Islet precursor cell (in vitro differentiated cells): ENCODE measurements around the gene SLC25A22.

ENCODE experiments used
- DNase-seq: peaks from one replicate; pipeline ENCODE4 v3.0.0-alpha.2; 2018

The SLC25A22 gene

DNA sequence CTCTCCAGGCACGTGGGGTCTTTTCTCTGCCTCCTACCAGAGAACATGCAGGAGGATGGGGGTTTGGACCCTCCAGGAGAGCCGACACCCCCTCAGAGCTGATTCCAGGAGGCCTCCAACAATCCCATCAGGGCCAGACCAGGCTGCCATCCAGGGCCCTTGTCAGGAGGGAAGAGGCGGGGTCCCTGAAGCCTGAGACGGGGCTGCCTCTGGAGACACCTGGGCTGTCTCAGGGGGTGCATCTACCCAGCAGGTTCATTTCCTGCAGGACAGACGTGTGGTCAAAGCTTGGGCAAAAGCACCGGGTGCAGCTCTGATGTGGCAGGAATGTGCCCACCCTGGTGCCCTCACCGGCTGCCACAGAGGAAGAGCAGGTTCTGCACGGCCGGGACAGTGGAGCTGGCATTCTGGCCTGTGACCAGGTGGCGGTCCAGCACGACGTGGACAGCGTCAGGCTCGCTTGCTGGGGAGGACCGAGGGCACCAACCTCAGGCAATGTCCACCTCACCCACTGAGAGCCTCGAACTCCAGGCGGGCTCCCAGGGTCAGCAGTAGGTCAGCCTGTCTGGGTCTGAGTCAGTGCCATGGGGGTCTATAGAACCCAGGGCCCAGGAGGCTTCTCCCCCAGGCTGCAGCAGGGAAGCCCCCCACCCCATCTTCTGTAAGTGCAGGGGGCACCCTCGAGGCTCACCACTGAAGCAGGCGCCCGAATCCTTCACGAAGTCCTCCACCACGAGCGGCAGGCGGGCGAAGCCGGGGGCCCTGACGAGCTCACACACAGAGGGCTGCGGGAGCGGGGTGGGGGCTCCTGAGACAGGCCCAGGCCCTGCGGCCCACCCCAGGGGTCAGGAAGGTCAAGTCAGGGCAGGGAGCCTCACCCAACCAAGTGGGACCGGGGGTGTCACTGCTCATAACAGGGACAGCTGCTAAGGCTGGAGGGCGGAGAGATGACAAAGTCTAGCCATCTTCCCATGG, 27.2 kb downstream of the SLC25A22 start:
- DNase-seq: no peak

DNA sequence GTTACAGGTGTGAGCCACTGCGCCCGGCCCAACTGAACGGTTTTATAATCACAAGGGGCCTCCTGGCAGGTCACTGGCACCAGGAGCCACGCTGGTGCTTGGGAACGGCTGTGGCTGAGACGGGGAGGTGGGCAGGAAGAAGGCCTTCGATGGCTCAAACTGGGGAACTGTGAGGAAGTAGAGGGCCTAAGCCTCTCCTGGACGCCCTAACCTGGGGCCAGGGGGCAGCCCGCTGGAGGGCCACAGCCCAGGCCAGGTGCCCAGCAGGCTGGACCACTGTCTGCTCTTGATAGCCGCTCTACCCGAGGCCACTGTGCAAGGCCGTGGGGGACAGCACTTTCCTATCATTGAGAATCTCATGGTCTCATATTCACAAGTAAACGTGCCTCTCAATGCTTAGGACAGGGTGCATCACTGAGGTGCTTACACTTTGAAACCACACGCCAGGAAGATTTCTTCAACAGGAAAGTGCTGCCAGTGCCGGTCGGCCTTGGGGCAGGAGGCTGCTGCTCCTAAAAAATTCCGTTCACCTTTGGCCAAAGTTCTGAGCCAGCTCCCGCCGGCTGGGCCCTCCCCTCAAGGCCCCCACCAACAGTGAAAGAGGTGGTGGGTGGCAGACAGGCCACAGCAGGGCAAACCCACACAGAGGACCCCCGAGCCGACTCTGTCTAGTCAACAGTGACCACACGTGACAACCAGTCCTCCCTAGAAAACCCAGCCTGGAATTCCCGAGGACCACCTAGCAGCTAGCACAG, 28.0 kb downstream of the SLC25A22 start:
- no peak for DNase-seq

DNA sequence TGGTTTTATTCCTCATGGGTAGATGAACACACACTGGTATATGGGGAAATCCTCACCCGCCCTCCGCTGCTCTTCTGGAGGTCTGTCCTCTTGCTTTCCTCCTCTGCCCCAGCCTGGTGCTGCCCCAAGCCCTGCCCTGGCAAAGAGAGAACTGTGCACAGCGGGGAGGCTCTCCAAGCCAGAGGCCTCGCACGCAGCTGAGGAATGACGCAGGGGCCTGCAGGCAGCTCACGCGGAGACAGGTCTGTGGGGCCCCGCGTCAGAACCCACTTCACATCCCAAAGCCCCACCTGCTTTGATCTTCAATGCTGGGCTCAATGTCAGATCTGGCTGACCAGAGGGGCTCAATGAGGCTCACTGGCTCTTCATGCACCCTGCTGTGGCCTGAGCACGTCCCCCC, 30.8 kb downstream of the SLC25A22 start:
- DNase-seq: no peak

DNA sequence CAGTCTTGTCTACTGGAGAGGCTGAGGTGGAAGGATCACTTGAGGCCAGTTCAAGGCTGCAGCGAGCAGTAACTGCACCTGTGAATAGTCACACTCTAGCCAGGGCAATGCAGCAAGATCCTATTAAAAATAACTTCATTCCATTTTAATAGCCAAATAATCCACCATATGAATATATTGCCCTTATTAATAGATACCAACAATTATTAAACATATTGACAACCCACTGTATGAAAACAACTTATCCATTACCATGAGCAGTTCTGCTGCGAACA, 31.2 kb downstream of the SLC25A22 start:
- no peak for DNase-seq

DNA sequence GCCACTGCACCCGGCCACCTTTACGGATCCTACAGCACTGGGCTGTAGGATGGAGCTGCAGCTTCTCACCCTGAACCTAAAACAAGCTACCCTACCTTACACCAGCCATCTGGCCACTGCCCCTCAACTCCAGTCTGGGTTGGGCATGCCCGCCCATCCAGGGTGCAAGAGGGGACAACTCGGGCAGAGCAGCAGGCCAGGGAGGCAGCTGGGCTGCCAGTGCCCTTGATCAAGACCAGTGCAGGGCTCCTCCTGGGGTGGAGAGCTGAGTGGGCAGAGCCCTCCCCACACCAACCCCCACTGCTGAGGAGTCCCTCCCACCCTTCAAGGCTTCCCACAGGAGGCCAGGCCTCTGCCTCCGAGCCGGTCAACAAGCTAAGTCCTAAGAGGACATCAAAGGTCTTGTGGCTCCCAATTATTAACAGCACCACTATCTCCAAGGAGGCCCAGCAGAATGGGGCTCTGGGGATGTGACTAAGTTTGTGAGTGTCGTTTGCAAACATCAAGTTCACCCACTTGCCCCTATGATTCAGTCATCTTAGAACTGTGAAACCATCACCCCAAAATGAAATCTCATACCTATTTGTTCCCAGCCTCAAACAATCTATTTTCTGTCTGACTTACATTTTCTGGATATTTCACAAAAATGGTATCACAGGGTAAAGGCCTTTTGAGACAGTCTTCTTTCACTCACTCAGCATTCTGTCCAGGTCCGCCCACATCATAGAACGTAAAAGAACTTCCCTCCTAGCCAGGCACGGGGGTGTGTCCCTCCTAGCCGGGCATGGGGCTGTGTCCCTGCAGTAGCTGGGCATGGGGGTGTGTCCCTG, 31.8 kb downstream of the SLC25A22 start:
- no peak for DNase-seq

DNA sequence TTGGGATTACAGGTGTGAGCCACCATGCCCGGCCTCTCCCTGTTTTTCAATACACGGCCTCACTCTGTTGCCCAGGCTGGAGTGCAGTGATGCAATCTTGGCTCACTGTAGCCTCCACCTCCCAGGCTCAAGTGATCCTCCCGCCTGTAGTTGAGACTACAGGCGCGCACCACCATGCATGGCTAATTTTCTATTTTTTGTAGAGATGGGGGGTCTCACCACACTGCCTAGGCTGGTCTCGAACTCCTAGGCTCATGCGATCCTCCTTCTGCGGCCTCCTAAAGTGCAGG, 32.3 kb downstream of the SLC25A22 start:
- no peak for DNase-seq

DNA sequence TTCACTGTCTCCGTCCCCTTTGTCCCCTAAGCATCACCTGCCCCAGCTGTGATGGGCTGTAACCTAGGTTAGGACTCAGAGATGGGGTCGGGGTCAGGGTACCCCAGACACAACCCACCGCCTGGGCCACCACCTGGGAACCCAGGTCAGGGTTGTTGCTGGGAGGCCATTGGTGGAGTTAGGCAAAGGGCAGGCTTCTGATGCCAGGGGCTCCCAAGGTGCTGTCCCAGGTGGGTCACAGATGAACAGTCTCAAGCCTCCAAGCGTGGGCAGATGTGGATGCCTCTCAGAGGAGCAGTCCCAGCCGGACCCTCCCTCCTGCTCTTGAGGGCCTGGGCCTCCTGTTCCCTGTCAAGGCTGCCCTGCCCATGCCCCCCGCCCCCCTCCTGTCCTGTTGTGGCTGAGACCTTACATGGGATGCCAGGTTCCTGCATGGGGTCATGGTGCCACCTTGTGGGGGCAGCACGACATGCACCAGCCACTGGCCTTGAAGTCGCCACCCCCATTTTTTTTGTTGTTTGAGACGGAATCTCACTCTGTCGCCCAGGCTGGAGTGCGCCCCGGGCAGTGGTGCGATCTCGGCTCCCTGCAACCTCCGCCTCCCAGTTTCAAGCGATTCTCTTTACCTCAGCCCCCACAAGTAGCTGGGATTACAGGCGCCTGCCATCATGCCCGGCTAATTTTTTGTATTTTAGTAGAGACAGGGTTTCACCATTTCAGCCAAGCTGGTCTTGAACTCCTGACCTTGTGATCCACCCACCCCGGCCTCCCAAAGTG, 32.9 kb downstream of the SLC25A22 start:
- DNase-seq: peak; percentile 83

DNA sequence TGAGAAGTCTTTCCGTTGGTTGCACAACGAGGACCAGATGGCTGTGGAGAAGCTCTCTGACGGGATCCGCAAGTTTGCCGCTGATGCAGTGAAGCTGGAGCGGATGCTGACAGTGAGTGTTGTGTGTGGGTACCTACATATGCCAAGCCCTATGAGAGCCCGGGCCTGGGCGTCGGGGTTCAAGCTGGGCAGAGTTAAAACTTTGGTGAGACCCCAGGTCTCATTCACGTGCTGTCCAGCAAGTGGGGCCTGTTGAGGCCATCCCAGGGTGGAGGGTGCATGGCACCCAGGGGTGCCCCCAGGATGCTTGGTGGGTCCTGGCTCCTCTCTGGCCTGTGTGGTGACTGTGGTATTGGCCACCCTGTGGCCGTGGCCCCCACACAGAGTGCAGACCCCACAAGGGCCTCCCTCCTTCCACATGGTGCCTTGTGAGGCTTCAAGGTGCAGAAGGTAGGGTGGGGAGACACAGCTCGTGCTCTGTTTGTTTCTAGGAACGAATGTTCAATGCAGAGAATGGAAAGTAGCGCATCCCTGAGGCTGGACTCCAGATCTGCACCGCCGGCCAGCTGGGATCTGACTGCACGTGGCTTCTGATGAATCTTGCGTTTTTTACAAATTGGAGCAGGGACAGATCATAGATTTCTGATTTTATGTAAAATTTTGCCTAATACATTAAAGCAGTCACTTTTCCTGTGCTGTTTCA, 33.6 kb downstream of the SLC25A22 start:
- no peak for DNase-seq

DNA sequence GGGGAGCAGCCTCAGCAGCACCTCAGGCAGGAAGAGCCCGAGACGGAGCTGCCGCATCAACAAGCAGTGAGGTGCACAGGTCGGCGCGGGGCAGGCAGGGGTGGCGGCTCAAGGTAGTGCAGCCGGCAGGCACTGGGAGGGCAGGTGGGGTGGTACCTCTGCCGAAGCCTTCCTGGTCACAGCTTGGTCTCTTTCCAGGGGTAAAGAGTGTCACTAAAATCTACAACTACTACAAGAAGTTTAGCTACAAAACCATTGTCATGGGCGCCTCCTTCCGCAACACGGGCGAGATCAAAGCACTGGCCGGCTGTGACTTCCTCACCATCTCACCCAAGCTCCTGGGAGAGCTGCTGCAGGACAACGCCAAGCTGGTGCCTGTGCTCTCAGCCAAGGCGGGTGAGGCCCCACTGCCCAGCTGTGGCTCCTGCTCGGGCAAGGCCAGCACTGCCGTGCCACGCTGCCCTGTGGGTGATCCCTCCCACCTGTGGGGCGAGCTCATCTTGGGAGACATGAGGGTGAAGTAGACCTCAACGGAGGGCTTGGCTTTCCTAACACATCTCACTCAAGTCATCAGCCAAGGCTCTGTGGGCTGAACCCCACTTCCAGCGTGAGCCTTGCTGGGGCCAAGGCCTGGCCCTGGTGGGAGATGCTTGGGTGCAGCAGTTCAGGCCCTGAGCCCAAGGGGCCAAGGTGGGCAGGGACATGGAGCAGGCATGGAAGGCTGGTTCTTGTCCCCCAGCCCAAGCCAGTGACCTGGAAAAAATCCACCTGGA, 34.3 kb downstream of the SLC25A22 start:
- DNase-seq: peak; percentile 52

DNA sequence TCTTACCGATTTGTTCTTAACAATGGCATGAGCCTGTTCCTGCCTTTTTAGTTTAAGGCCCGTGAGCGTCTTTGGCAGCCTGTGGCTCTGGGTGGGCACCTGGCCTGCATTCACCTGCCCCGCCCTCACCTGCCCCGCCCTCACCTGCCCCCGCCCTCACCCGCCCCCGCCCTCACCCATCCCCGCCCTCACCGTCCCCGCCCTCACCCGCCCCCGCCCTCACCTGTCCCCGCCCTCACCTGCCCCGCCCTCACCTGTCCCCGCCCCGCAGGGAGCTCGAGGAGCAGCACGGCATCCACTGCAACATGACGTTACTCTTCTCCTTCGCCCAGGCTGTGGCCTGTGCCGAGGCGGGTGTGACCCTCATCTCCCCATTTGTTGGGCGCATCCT, 35.0 kb downstream of the SLC25A22 start:
- peak; percentile 59 for DNase-seq

DNA sequence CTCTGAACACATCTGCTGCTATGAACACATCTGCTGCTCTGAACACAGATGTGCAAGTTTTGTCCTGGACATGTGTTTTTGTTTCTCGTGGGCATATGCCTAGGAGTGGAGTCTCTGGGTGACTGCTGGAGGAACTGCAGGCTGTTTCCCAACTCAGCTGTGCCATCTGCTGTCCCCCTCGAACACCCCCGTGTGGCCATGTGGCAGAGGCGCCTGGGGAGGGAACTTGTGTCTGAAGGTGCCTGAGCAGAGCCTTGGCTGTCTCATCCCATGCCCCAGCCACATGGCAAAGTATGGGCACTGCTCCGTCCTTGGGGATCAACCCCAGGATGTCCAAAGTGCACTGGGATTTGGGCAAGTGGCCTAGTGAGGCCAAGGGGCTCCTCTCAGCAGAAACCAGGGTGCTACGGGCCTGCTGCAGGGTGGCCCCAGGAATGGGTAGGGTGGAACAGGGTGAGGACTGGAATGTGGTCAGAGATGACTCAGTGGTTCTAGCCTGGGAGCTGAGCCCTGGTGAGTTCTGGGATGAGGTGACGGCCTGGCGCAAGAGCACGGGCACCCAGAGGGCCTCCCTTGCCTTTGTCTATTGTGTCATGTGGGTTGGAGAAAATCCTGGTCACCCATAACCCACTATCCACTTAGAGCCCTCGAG, 35.5 kb downstream of the SLC25A22 start:
- peak; percentile 57 for DNase-seq

DNA sequence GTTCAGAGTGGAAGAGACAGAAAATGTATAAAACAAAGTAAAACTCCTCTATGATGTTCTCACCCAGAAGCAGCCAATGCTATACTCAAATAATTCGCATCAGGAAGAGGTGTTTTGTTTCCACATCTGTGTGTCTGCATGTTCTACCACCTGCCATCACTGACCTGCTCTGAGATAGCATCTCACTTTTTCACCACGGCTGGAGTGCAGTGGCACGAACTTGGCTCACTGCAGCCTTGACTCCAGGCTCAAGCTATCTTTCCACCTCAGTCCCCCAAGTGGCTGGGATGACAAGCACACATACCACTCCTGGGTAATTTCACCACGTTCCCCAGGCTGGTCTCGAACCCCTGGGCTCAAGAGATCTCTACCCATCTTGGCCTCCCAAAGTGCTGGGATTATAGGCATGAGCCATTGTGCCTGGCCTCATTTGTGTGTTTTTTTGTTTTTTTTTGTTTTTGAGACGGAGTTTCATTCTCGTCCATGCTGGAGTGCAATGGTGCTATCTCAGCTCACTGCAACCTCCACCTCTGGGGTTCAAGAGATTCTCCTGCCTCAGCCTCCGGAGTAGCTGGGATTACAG, 36.5 kb downstream of the SLC25A22 start:
- DNase-seq: no peak

DNA sequence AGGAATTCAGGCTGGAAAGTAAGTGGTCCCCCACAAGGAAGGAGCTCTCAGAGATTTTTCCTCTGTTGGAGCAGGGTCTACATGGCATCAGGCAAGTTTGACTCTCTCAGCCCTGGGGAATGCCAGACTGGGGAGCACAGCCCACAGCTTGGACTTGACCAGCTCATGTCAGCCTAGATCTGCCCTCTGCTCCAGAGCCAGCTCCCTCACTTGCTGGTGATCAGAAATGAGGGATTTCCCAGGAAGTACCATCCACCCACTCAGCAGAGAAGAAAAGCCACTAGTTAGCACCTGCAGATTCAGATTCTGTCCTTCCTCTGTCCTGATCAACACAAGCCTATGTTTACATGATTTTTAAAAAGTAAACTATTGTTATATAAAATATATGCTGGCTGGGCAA, 37.8 kb downstream of the SLC25A22 start:
- DNase-seq: no peak

DNA sequence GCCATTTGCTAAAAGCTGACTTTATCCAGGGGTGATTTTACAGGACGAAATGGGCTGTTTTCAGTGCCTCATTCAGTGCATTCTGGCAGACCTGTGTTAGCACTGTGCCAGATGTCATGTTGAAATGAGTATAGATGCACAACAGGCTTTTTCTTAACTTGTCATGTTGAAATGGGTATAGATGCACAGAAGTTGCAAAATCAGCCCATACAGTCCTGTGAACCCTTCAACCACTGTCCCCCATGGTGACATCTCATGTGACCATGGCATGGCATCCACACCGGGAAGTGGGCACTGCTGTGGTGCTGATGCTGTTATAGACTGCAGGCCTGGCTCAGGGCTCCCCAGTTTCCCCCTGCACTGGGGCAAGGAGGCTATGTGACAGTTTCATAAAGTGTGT, 48.4 kb downstream of the SLC25A22 start:
- no peak for DNase-seq

DNA sequence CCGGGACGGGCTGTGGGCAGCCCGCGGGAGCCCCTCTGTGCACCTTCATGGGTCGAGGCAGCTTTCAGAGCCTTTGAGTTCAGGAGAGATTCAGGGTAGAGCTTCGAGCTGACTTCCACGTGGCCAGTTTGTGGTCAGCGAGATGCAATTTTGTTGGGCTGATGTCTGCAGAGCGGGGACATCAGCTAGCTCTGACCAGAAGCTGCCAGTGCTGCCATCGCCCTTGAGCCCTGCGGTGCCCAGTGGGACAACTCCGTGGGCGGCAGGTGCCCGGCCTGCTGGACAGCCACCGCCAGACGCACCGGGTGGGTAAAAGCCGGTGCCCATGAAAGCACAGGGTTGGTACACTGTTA, 50.1 kb downstream of the SLC25A22 start:
- no peak for DNase-seq

DNA sequence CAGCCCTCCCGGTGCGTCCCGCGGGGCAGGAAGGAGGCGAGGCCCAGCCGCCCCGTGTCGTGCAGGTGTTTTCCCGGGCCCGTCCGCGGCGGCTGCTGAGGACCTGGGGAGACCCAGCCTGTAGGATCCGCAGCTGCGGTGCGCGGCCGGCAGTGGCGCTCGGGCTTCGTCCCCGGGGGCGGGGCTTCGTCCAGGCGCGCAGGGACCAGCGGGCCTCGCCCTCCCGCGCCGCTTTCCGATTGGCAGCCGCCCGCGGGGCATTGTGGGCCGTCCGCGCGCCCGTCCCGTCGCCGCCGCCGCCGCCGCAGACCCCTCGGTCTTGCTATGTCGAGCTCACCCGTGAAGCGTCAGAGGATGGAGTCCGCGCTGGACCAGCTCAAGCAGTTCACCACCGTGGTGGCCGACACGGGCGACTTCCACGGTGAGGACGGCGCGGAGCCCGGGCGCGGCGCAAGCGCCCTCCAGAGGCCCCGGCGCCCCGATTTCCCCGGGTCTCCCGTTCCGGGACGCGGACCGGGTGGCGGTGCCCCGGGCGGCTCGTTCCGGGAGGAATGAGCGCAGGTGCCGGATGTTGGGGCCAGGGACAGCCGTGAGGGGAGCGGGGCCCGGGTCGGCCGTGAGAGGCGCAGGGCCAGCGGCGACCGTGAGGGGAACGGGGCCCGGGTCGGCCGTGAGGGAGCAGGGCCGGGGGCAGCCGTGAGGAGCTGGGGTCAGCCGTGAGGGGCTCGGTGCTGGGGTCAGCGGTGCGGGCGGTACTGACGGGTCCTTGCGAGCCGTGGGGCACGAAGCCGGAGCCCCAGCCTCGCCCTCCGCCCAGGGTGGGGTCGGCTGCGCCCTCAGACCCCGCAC, 50.7 kb downstream of the SLC25A22 start, which contains the start of gene TALDO1:
TSS of gene TALDO1 (plus strand) at position 307 of the 849 bp plus-strand sequence. CDS start at position 325, 18 bp downstream.
- DNase-seq: peak; percentile 96

DNA sequence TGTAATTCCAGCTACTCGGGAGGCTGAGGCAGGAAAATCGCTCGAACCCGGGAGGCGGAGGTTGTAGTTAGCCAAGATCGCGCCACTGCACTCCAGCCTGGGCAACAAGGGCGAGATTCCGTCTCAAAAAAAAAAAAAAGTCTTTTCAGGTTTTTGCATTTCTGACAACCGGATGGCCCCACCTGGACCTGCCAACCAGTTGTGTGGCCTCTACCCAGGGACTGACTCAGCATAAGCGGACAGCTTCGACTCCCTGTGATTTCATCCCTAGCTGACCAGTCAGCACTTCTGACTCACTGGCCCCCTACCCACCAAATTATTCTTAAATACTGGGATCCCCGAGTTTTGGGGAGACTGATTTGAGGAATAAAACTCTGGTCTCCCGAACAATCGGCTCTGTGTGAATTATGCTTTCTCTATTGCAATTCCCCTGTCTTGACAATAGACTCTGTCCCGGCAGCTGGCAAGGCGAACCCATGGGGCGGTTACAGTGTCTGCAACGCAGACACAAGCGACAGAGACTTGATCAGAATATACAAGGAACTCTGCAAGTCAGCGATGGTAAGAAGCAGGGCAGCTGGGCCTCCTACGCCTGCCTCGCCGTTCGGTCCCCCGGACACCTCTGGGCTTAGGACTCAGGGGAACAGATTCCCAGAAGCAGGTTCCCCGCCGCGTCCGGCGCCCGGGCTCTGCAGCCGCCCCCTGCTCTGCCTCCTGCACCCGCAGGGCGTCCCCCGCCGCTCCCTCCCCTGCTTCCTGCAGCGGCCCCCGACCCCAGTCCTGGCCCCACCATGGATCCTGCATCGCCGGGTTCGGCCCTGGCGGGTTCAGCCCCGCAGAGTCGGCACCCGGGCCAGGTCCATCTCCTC, 51.6 kb downstream of the SLC25A22 start:
- no peak for DNase-seq

DNA sequence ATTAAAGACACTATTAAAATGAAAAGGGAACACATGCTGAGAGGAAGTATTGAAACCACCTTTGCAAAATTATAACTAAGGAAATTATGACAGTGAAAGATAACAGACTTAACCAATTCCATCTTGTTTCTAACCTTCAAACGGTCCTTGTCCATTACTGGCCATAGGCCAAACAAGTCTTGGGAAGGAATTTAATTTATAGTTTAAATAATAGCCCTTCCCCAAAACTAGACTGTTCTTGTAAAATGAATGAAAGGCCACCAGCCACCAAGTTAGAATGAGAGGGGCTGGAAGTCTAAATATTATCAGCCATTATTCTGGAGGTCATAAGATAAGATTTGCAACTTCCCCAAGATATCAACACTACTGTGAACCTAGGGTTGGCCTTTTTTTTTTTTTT, 52.7 kb downstream of the SLC25A22 start:
- no peak for DNase-seq
